Astrocyte of the cerebellum (primary cell): ENCODE measurements around the gene BARD1.
A peak's percentile ranks its signal among the peaks of the same experiment; 100 is the strongest.
"Not testable (repeated sequence)": the region's sequence is repeated elsewhere in the genome, so short reads cannot be mapped to it uniquely, and the experiment has no call there.

Source experiments
- DNase-seq: peaks from one replicate; pipeline ENCODE4 v3.0.0-alpha.2; 2011; ENCODE audit warnings: low read depth
- H3K4me3 ChIP-seq: 2 replicates; pipeline ENCODE4 v1.5.1; 2011; ENCODE audit warnings: mild to moderate bottlenecking, low read depth, low read length, moderate library complexity
- CTCF ChIP-seq: IDR thresholded peaks from 2 replicates; pipeline ENCODE4 v1.5.1; 2012; ENCODE audit warnings: low read length, low read depth, moderate library complexity, mild to moderate bottlenecking; ENCODE audit errors: missing control alignments
- in situ Hi-C: cut with HindIII; loops from 2 replicates; pipeline ENCODE4 v1.10.0; 2017; ENCODE audit warnings: low sequenced_read_pairs

Gene BARD1

GRCh38 chr2:214696681-214697080 is 112.8 kb downstream of the BARD1 start:
- DNase-seq = no peak
- no peak overlapping the region for H3K4me3 ChIP-seq
- TF ChIP-seq CTCF = no peak
- in situ Hi-C loops = no loop called here

GRCh38 chr2:214695789-214696188 is 113.7 kb downstream of the BARD1 start:
- DNase-seq = no peak
- in situ Hi-C loops = no loop called here
- no peak overlapping the region for H3K4me3 ChIP-seq
- no peak for TF ChIP-seq CTCF

DNA sequence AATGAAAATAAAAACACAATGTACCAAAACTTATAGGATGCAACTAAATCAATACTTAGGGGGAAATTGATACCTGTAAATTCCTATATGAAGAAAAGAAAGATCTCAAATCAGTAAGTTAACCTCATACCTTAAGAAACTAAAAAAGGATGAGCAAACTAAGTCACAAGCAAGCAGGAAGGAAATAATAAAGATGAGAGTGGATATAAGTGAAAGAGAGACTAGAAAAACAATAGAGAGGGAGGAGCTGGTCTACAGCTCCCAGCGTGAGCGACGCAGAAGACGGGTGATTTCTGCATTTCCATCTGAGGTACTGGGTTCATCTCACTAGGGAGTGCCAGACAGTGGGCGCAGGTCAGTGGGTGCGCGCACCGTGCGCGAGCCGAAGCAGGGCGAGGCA is 125.9 kb downstream of the BARD1 start:
- in situ Hi-C loops, DNase-seq: not testable (repeated sequence)
- H3K4me3 ChIP-seq = peak overlapping the region; percentile 34

DNA sequence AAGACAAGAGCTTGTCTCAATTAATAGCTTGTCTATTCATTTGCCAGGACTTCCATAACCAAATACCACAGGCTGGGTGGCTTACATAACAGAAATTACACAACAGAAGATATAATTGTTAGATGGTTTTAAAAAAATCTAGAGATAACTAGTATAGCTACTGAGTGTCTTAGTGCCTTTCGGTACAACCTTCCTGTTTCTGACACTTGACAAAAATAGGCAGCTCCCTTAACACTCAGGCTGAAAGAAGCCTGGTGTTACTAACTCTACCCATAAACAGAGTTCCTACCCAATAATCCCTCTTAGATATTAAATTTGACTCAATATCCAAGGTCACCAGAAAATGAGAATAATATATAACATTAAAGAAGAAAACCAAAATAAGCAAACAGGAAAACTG is 129.7 kb downstream of the BARD1 start:
- no peak overlapping the region for H3K4me3 ChIP-seq
- TF ChIP-seq CTCF = no peak
- no peak for DNase-seq
- in situ Hi-C loops = no loop called here

DNA sequence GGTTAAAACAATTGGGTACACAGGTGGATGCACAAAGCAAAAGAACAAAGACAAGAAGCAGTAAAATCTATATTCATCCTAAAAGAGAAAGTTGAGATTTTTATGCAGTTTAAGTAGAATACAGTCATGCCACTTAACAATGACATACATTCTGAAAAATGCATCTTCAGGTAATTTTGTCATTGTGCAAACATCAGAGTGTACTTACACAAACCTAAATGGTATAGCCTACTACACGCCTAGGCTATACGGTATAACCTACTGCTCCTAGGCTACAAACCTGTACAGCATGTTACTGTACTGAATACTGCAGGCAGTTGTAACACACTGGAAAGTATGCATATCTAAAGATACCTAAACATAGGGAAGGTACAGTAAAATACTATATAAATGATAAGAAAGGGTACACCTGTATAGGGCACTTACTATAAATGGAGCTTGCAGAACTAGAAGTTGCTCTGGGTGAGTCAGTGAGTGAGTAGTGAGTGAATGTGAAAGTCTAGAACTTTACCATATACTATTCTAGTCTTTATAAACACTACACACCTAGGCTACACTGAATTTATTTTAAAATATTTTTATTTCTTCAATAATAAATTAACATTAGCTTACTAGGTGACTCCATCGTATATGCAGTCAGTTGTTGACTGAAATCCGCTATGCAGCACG is 132.9 kb downstream of the BARD1 start:
- H3K4me3 ChIP-seq = no peak overlapping the region
- in situ Hi-C loops = no loop called here
- no peak for TF ChIP-seq CTCF
- DNase-seq = no peak
